GM19240 (cell line): ENCODE data around the gene PCNT.
"Not testable (repeated sequence)": the region's sequence is repeated elsewhere in the genome, so short reads cannot be mapped to it uniquely, and the experiment has no call there.

ENCODE experiments used
- DNase-seq: peaks from one replicate; pipeline ENCODE4 v3.0.0; 2011; ENCODE audit warnings: low spot score; ENCODE audit not compliant: insufficient read length

PCNT gene

GRCh38 chr21:46357684-46358425, 33.9 kb downstream of the PCNT start:
- no peak for DNase-seq

DNA sequence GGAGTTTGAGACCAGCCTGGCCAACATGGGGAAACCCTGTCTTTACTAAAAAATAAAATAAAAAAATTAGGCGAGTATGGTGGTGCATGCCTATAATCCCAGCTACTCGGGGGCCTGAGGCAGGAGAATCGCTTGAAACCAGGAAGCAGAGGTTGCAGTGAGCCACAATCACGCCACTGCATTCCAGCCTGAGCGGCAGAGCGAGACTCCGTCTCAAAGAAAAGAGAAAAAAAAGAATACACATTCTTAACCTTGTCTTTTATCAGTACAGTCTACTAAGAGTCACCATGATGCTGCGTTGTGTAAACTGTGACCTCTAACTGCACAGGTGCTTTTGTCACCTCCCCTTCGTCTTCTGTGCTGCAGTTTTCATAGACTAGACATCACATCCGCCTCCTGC, 37.2 kb downstream of the PCNT start:
- no peak for DNase-seq

DNA sequence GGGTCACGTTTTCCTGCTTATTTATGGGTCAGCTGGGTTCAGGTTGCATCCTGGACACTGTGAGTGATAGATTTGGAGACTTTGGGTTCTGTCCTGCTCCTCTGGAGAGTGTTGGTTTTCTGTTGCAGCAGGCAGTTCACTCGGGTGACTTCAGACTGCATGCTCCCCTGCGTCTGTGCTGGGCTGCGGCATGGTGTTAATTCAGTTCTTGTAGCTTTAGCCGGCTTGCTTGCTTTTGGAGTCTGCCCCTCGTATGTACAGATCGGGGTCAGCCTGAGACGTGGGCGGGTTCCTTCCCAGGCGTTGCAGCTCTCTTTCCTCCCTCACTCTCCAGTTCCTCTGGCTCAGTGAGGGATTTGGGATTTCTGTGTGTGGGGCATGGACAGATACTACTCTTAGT, 38.0 kb downstream of the PCNT start:
- DNase-seq = no peak

GRCh38 chr21:46362946-46363345, 39.0 kb downstream of the PCNT start:
- DNase-seq = no peak

- no peak for DNase-seq
Observed at GRCh38 chr21:46363698-46364097, 39.7 kb downstream of the PCNT start.

GRCh38 chr21:46366091-46366490, 42.1 kb downstream of the PCNT start:
- DNase-seq = no peak

DNA sequence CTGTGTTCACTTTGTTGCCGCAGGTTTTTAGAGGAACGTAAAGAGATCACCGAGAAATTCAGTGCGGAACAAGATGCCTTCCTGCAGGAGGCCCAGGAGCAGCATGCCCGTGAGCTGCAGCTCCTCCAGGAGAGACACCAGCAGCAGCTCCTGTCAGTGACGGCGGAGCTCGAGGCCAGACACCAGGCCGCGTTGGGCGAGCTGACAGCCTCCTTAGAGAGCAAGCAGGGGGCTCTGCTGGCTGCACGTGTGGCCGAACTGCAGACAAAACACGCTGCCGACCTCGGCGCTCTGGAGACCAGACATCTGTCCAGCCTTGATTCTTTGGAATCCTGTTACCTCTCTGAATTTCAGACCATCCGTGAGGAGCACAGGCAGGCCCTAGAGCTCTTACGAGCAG, 42.6 kb downstream of the PCNT start:
- no peak for DNase-seq

DNA sequence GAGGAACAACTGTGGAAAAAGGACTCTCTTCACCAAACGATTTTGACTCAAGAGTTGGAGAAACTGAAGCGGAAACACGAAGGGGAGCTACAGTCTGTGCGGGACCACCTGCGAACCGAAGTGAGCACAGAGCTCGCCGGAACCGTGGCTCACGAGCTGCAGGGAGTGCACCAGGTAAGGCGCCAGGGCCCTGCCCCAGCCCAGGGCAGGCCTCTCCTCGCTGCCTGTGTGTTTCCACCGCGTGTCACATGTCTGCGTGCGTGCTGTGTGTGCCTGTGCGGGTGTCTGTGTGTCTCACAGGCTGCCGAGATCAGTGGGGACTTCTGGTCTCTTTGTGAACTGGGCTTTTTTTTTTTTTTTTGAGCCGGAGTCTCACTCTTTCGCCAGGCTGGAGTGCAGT, 43.0 kb downstream of the PCNT start:
- no peak for DNase-seq

GRCh38 chr21:46368533-46369285, 44.8 kb downstream of the PCNT start:
- DNase-seq = peak; percentile 65

DNA sequence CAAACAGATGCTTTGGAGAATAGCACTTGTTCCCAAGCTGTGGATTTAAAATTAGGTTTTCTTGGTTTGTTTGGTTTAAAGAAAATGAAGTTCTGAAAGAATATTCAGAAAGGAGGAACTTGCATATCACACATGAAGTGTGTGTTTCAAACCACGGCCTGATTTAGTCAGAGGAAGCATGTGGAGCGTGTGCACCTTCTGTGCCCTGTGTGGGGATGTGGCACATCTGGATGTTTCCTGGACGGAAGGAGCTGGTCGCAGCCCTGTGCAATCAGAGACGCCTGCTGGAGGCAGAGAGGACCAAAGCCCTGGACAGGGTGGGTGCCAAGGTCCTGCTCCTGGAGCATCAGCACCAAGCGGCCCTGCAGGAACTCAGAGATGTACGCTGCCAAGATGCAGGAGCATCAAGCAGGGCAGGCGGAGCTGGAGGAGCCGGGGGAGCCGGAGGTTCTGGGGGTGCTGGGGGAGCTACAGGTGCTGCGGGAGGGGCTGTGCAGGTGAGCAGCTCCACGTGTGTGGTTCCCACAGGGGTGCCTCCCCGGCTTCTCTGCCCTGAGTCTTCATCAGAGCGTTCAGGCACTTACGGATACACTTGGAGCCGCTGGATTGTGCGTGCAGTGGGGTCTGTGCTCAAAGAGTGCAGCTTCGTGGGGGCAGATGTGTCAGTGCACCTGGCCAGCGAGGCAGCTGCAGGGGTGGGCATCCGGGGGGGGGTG, 45.7 kb downstream of the PCNT start:
- DNase-seq = no peak

GRCh38 chr21:46371204-46372013, 47.5 kb downstream of the PCNT start:
- DNase-seq = no peak

DNA sequence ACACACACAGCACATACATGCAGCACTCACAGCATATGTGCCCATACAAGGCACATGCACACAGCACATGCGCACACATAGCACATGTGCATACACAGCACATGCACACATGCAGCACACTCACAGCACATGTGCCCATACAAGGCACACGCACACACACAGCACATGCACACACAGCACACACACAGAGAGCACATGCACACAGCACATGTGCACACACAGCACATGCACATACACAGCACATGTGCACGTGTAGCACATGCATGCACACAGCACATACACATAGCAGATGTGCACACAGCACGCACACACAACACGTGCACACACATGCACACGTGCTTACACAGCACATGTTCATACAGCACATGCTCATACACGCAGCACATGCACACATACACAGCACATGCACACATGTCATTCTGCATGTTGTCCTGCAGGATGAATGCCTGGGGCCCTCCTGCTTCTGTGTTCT, 48.1 kb downstream of the PCNT start:
- no peak for DNase-seq

GRCh38 chr21:46372947-46373346, 49.0 kb downstream of the PCNT start:
- not testable (repeated sequence) for DNase-seq

DNA sequence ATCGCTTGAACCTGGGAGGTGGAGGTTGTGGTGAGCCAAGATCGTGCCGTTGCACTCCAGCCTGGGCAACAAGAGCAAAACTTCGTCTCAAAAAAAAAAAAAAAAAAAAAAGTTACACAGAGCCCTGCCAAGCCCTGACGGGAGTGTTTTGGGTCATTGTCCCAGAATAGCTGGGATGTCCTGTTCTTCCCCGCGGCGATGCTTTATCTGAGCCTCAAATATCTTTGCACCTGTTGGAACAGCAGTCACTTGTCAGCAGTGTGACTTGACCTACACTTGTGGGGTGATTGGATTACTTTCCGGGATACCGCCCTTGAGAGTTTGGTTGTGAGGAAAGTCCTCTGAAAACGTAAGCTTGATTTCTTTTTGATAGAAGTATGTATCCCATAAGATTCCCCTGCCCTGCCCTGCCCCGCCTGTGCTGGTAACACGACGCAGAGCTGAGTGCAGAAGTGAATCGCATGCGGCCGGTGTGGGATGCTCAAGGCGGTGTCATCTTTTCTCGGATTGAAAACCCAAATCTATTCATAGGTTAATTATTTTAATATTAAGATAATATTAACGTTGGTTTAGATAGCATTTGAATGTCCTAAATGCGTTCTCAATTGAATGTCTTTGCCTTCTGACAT, 50.9 kb downstream of the PCNT start:
- no peak for DNase-seq

GRCh38 chr21:46375560-46376230, 51.7 kb downstream of the PCNT start:
- DNase-seq = no peak

DNA sequence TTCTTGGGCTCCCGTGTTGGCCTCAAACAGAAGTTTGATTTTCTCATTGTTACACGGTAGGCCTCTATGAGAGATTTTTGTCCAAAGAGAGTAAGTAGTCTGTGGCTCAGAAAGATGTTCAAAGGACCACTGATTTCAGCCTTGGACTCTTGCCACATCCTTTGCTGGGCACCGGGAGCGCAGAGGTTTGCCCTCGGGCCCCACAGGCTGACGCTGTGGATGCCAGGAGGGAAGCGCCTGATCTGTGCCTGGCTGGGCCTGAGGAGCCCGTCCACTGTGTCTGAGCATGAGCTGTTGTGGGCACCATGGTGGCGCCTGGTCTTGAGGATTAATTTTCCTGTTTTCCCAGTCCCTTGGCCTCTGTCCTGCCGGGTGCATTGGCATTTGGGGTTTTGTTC, 52.3 kb downstream of the PCNT start:
- no peak for DNase-seq

GRCh38 chr21:46376856-46377453, 53.0 kb downstream of the PCNT start:
- DNase-seq = no peak

- DNase-seq = no peak
Observed at GRCh38 chr21:46377789-46378188, 53.8 kb downstream of the PCNT start.

- DNase-seq = no peak
Observed at GRCh38 chr21:46379105-46379504, 55.1 kb downstream of the PCNT start.

- no peak for DNase-seq
Observed at GRCh38 chr21:46379691-46380090, 55.7 kb downstream of the PCNT start.
